GM12873 (cell line): ENCODE data around the gene INPP4A.

ENCODE experiments used
- CTCF ChIP-seq: IDR thresholded peaks from 2 replicates; pipeline ENCODE4 v1.5.1; 2012; ENCODE audit warnings: low read depth, mild to moderate bottlenecking, moderate library complexity, low read length, control low read depth; ENCODE audit not compliant: insufficient read depth; ENCODE audit errors: missing control alignments

INPP4A gene

DNA sequence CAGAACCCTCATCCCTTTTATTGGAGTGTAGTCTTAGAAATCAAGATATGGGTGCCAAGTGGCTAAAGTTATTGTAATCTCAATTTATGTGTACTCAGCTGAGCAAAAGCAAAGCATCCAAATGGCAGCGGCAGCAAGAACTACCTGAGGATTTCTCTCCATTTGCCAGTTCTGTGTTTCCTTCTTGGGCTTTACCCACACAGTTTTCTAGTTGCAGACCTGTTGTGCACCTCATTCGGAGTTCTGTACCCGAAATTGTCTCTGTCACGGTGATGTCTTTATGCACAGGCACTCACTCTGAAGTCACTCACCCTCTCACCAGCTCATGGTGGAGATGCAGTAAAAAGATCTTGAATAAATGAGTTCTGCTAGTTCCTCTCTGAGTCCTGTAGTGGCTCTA, 43.6 kb downstream of the INPP4A start:
- no peak for TF ChIP-seq CTCF

DNA sequence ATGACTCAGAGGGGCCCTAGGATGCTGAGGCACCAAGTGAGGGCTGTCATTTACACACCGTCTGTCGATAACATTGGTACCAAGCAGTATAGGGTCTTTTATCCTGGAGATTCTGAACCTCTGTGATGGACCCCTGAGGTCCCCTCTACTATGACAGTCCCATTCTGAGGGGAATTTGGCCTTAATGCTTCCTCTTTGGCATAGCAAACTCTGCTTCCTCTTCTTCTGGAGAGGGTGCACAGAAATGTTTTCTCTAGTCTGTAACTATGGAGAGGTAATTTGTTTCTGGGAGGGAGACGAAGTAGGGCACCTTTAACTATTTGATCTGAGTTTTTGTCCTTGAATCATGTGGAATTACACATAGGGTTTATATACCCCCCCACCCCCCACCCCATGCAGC, 44.8 kb downstream of the INPP4A start:
- TF ChIP-seq CTCF = no peak

GRCh38 chr2:98489971-98490962, 45.6 kb downstream of the INPP4A start:
- TF ChIP-seq CTCF = no peak

DNA sequence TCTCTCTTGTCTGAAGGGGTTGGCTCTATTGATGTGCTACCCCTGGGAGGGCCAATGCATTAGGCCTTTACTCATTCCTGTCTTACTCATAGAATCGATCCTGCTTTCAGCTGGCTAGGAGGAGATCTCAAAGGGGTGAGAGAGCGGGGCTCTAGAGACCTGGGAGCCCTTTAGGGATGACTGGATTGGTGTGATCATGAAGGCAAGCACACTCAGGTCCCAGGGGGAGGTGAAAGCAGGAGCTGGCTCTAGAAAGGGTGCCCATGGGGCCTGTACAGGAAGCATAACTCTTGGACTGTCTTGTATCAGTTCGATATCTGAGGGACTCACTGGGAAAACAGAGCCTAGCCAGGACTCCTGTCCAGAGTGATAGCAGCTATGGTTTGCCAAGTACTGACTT, 47.8 kb downstream of the INPP4A start:
- no peak for TF ChIP-seq CTCF

GRCh38 chr2:98494699-98495098, 50.0 kb downstream of the INPP4A start:
- no peak for TF ChIP-seq CTCF

- no peak for TF ChIP-seq CTCF
These were observed 52.3 kb downstream of the INPP4A start for GRCh38 chr2:98496750-98497493.
